ENCODE measurements around the gene VPS11. TPM values are rescaled to one million over a fixed set of nuclear protein-coding genes. Genes with fewer than 3 reads are reported as not detected.

The VPS11 gene
- total and polyA plus RNA-seq, 8 donors = 14.2 to 47.4 (median 17.2) TPM

- no peaks in the 10 kb centered on the region for H3K9me3 ChIP-seq
- peak in 1 of 6 donors; percentile 42 for DNase-seq
- WGBS, 2 donors = 92 to 93% methylated on average over 9 of the region's 9 CpGs
- peaks cover 9 to 82% (median 50%) of the 10 kb centered on the region in 3 donors for H3K36me3 ChIP-seq
- no peak overlapping the region for H3K27ac ChIP-seq
- no peak for FAIRE-seq
- H3K27me3 ChIP-seq = no peaks in the 10 kb centered on the region
- intact Hi-C loops (cut with DNase I) = no loop called here
- H3K4me1 ChIP-seq = no peaks in the 10 kb centered on the region
- no peak for ATAC-seq
- TF ChIP-seq CTCF (IDR thresholded peaks at IDR 0.05) = no peak
- no peak overlapping the region for H3K4me3 ChIP-seq
These were observed 19.0 kb upstream of the VPS11 start for GRCh38 chr11:119048644-119049043.

DNA sequence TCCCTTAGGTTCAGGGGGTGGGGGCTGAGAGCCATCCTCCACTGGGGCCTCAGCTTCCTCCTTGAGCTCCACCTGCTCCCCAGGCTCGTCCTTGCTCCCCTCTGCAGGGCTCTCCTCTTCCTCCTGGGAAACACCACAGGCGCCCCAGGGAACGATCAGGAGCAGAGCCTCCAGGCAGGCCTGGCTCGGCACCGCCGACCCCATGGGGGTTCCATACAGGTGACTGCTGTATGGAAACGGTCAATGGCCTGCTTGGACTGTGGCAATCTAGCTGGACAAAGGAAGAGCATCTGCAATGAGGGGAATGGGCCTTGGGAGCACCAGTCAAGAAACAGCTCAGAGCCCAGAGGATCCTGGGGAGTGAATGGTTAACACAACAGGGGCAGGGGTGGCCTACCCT lies 18.5 kb upstream of the VPS11 start:
- Histone ChIP-seq H3K36me3 (peaks cover 9 to 86% (median 52%) of the 10 kb centered on the region in 3 donors), H3K27me3 (no peaks in the 10 kb centered on the region), H3K9me3 (no peaks in the 10 kb centered on the region), H3K27ac (no peak overlapping the region), H3K4me3 (no peak overlapping the region), H3K4me1 (no peaks in the 10 kb centered on the region)
- DNase-seq = peak in 1 of 6 donors; percentile 59
- no peak for FAIRE-seq
- intact Hi-C loops (cut with DNase I) = no loop called here
- WGBS, 2 donors = 87 to 88% methylated on average over 7 of the region's 7 CpGs
- TF ChIP-seq CTCF (IDR thresholded peaks at IDR 0.05) = no peak
- ATAC-seq = no peak

DNA sequence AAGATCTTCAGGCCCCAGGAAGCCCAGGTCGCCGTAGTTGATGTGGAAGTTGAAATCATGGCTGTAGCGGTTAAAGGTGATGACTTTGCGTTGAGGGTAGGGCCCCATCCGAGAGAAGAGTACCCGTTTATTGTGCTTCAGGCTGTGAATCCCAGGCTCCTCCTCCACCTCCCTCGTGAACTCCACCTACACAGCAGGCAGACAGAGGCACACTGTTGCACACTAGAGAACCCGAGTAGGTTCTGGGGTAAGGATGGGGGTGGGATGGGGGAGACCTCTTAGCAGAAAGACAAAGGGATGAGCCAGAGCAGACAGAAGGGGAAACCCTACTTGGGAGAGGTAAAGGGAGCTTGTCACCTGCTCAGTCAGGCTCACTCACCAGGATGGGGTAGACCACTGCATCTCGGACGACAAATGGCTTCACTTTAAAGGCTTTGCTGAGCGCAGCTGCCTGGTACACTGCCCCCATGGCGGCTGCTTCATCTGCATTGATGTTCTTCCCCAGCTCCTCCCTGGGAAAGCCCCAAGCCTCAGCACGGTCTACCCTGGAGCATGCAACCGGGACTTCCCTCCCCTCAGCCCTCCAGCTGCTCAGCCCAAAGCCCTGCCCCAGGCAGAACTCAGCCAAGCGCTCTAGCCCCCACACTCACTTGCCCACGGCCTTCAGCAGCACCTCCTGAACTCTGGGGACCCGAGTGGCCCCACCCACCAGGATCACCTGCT lies 16.0 kb upstream of the VPS11 start:
- intact Hi-C loops (cut with DNase I) = no loop called here
- FAIRE-seq = no peak

DNA sequence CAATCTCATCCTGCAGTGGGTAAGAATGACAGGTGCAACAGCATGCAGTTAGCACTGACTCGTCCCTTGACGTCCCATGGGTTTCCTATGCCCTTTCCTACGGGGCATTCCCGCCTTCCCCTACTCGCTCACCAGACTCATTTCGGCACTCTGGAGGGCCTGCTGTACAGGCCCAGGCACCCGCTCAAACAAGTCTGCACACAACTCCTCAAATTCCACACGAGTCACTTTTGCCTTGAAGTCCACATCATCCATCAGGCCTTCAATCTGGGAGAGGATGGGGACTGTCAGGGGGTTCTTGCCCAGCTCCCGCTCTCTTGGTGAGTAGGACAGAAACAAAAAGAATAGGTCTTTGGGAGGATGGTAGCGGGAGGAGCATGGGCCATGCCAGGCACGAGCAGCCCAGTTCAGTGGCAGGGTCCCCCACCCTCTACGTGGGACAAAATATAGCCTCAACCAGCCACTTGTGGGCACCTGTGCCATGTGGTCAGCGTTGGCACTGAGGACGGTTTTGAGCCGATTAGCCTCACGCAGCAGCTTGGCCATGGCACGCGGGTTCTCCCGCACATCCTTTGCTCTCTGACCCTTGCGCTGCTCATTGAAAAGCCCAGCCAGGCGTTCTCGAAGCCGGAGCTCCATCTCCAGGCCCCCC lies 15.3 kb upstream of the VPS11 start:
- WGBS, 2 donors = 77 to 81% methylated on average over 23 of the region's 23 CpGs
- H3K4me1 ChIP-seq = peaks cover 0 to 11% (median 0%) of the 10 kb centered on the region in 3 donors
- no peaks in the 10 kb centered on the region for H3K9me3 ChIP-seq
- DNase-seq = peak in 1 of 6 donors; percentile 26
- no peak for ATAC-seq
- peaks cover 7 to 67% (median 54%) of the 10 kb centered on the region in 3 donors for H3K36me3 ChIP-seq
- H3K27ac ChIP-seq = no peak overlapping the region
- intact Hi-C loops (cut with DNase I) = no loop called here
- H3K27me3 ChIP-seq = no peaks in the 10 kb centered on the region
- H3K4me3 ChIP-seq = no peak overlapping the region
- no peak for TF ChIP-seq CTCF (IDR thresholded peaks at IDR 0.05)
- FAIRE-seq = no peak

More for the DNA sequence above, 16.0 kb upstream of the VPS11 start:
- Histone ChIP-seq H3K27ac (no peak overlapping the region), H3K27me3 (no peaks in the 10 kb centered on the region), H3K4me1 (peaks cover 0 to 11% (median 0%) of the 10 kb centered on the region in 3 donors), H3K36me3 (peaks cover 7 to 73% (median 56%) of the 10 kb centered on the region in 3 donors), H3K9me3 (no peaks in the 10 kb centered on the region), H3K4me3 (no peak overlapping the region)
- WGBS, 2 donors = 74 to 76% methylated on average over 17 of the region's 17 CpGs
- ATAC-seq (no peak), DNase-seq (peak in 1 of 6 donors; percentile 48)
- TF ChIP-seq CTCF (IDR thresholded peaks at IDR 0.05) = no peak

DNA sequence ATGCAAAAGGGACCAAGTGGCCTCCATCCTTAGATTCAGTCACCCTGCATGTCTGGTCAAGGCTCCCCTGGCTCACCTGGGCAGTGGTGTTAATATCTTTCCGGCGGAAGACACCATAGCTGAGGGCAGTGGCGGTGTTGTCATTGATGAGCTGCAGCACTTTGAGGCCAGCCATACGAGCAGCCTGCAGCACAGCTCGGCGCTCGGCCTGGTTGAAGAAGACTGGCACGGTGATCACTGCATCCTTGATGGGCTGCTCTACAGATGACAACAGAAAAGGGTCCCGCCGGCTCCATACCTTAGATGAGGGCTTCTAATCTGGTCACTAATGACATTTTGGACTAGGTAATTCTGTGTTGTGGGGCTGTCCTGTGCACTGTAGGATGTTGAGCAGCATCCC lies 13.2 kb upstream of the VPS11 start:
- FAIRE-seq = no peak
- H3K27me3 ChIP-seq = no peaks in the 10 kb centered on the region
- intact Hi-C loops (cut with DNase I) = no loop called here
- H3K4me1 ChIP-seq = peaks cover 0 to 16% (median 0%) of the 10 kb centered on the region in 3 donors
- H3K27ac ChIP-seq = no peak overlapping the region
- 63 to 66% methylated on average over 10 of the region's 10 CpGs for WGBS, 2 donors
- ATAC-seq = no peak
- no peak overlapping the region for H3K4me3 ChIP-seq
- no peaks in the 10 kb centered on the region for H3K9me3 ChIP-seq
- DNase-seq = peak in 1 of 6 donors; percentile 30
- TF ChIP-seq CTCF (IDR thresholded peaks at IDR 0.05) = no peak
- H3K36me3 ChIP-seq = peaks cover 7 to 45% (median 33%) of the 10 kb centered on the region in 3 donors

Measured in pancreas (tissue), 10 donors.